K562 (cell line): Measurements from ENCODE around the gene AGRN. TPM values are rescaled to one million over a fixed set of nuclear protein-coding genes. Genes with fewer than 3 reads are reported as not detected.
A peak's percentile ranks its signal among the peaks of the same experiment; 100 is the strongest.

Experiments used
- BRCA1 ChIP-seq, 2 experiments: fragments of 450-650 bp in 1 of 2; sonication (generic) in 1 of 2; formaldehyde crosslinking in 1 of 2; IDR thresholded peaks; 2 replicates each; pipeline versions ENCODE4 v1.5.0 to v1.6.1; 2017 to 2020; ENCODE audit warnings: mild to moderate bottlenecking in 1 of 2, missing genetic modification reagents in 1 of 2
- CBFB ChIP-seq: sonication (generic); formaldehyde crosslinking; IDR thresholded peaks from 2 replicates; pipeline ENCODE4 v1.4.0; 2020; ENCODE audit warnings: mild to moderate bottlenecking, missing genetic modification reagents
- CBX8 ChIP-seq: fragments of 200-600 bp; sonication (generic); IDR thresholded peaks from 2 replicates; pipeline ENCODE4 v1.6.1; 2012; ENCODE audit warnings: borderline replicate concordance, mixed run types, low read depth, mild to moderate bottlenecking, moderate library complexity, mixed read lengths, low read length, control low read depth, inconsistent platforms; ENCODE audit not compliant: poor library complexity, severe bottlenecking; ENCODE audit errors: extremely low read depth
- DDX20 ChIP-seq: fragments of 450-650 bp; IDR thresholded peaks from 2 replicates; pipeline ENCODE4 v1.6.1; 2016; ENCODE audit warnings: missing genetic modification characterization, low read depth, mild to moderate bottlenecking, missing compliant biosample characterization, moderate library complexity
- EWSR1 ChIP-seq: fragments of 450-650 bp; IDR thresholded peaks from 2 replicates; pipeline ENCODE4 v1.6.1; 2018; ENCODE audit warnings: borderline replicate concordance, mild to moderate bottlenecking, low read depth, moderate library complexity; ENCODE audit not compliant: partially characterized antibody
- HDAC6 ChIP-seq: IDR thresholded peaks from 2 replicates; pipeline ENCODE4 v1.6.1; 2012; ENCODE audit warnings: low read depth, mild to moderate bottlenecking, control low read depth, inconsistent platforms, low read length, moderate library complexity
- HMGXB4 ChIP-seq: sonication (generic); formaldehyde crosslinking; IDR thresholded peaks from 2 replicates; pipeline ENCODE4 v1.8.1; 2023; ENCODE audit warnings: mild to moderate bottlenecking, missing genetic modification reagents
- MCM2 ChIP-seq: fragments of 450-650 bp; IDR thresholded peaks from 2 replicates; pipeline ENCODE4 v1.6.1; 2017; ENCODE audit warnings: low read depth, mild to moderate bottlenecking
- PATZ1 ChIP-seq: fragments of 250-450 bp; sonication (Bioruptor Pico); IDR thresholded peaks from 2 replicates; pipeline ENCODE4 v1.5.0; 2020; ENCODE audit warnings: mild to moderate bottlenecking, borderline replicate concordance
- RBFOX2 ChIP-seq: fragments of 200-400 bp; formaldehyde crosslinking; IDR thresholded peaks from 2 replicates; pipeline ENCODE4 v1.6.1; 2017; ENCODE audit warnings: low read depth, mild to moderate bottlenecking, low read length, moderate library complexity
- TAF7 ChIP-seq: fragments of 450-650 bp; IDR thresholded peaks from 2 replicates; pipeline ENCODE4 v1.6.1; 2016; ENCODE audit warnings: missing genetic modification characterization, missing compliant biosample characterization
- THRB ChIP-seq: fragments of 450-650 bp; formaldehyde crosslinking; conservative IDR thresholded peaks from 2 replicates; pipeline ENCODE4 v1.4.0; 2022; ENCODE audit warnings: mild to moderate bottlenecking, missing genetic modification characterization
- TRIM25 ChIP-seq: fragments of 450-650 bp; IDR thresholded peaks from 2 replicates; pipeline ENCODE4 v1.7.0; 2016; ENCODE audit warnings: borderline replicate concordance
- USF2 ChIP-seq: sonication (generic); formaldehyde crosslinking; IDR thresholded peaks from 2 replicates; pipeline ENCODE4 v1.5.0; 2020; ENCODE audit warnings: missing genetic modification reagents
- ZBTB8A ChIP-seq: fragments of 450-650 bp; IDR thresholded peaks from 2 replicates; pipeline ENCODE4 v1.6.1; 2018; ENCODE audit warnings: mild to moderate bottlenecking, moderate library complexity; ENCODE audit not compliant: partially characterized antibody
- ZNF785 ChIP-seq: fragments of 250-450 bp; sonication (Bioruptor Pico); IDR thresholded peaks from 2 replicates; pipeline ENCODE4 v1.4.0; 2020; ENCODE audit warnings: mild to moderate bottlenecking
- ZSCAN32 ChIP-seq: fragments of 450-650 bp; formaldehyde crosslinking; IDR thresholded peaks from 2 replicates; pipeline ENCODE4 v1.4.0; 2020; ENCODE audit warnings: mild to moderate bottlenecking, moderate library complexity
- polyA plus RNA-seq, 8 experiments: library from polyadenylated mRNA; depleted of rRNA in 4 of 8; stranded (reverse) in 5 of 8; unstranded in 3 of 8; fragments of >200 nt; fragmentation: Nextera tagmentation in 2 of 8; fragmentation: Illumina TruSeq in 1 of 8; extraction: Ambion mirVana in 2 of 8; extraction: Trizol in 1 of 8; gene quantifications; 2 replicates each; pipeline versions ENCODE4 v1.2.1 to v1.2.3, GENCODE V29; 2011 to 2014; ENCODE audit warnings: inconsistent platforms in 1 of 8, missing spikeins in 1 of 8
- total RNA-seq, 7 experiments: library from RNA; depleted of rRNA in 6 of 7; stranded (reverse); fragments of >200 nt in 6 of 7; fragmentation: Illumina TruSeq in 2 of 7; extraction: Trizol in 2 of 7; gene quantifications; 2 replicates each; pipeline versions ENCODE4 v1.2.1 to v1.2.3, GENCODE V29; 2011 to 2021; ENCODE audit warnings: low replicate concordance in 1 of 7

The AGRN gene
- total and polyA plus RNA-seq, 9 of the 15 experiments (the other 6 are each of a cell fraction or from before 2014, with no cell fraction given) = 0.04 to 111 (median 18.1) TPM

GRCh38 chr1:1013105-1013921 is 6.6 kb upstream of the AGRN start, which contains the start of gene ISG15 (continued):
- no peak for TF ChIP-seq TRIM25
- no peak for TF ChIP-seq USF2
- TF ChIP-seq RBFOX2 = peak; percentile 77
- no peak for TF ChIP-seq MCM2
- TF ChIP-seq PATZ1 (CRISPR knock-in tag) = no peak
- no peak for TF ChIP-seq HDAC6
- TF ChIP-seq HMGXB4 (CRISPR knock-in tag) = 0 out of 2 replicates have a peak, but pooled peaks have one; percentile 36
- TF ChIP-seq DDX20 (tag) = no peak
- no peak for TF ChIP-seq ZBTB8A
- TF ChIP-seq ZNF785 (CRISPR knock-in tag) = no peak
- no peak for TF ChIP-seq ZSCAN32 (CRISPR knock-in tag)
- no peak for TF ChIP-seq BRCA1 (IDR thresholded peaks at IDR 0.05)
- TF ChIP-seq BRCA1 (CRISPR knock-in tag; IDR thresholded peaks at IDR 0.05) = no peak
- no peak for TF ChIP-seq CBX8
- no peak; the same call in 1 of the 2 replicates for TF ChIP-seq TAF7
- no peak for TF ChIP-seq THRB (CRISPR knock-in tag)
- 0 out of 2 replicates have a peak, but pooled peaks have one; percentile 29 for TF ChIP-seq CBFB (CRISPR knock-in tag)
- TF ChIP-seq EWSR1 = no peak
